ENCODE results near the gene STAT5B.
"Not testable (repeated sequence)": the region's sequence is repeated elsewhere in the genome, so short reads cannot be mapped to it uniquely, and the experiment has no call there.

GRCh38 chr17:42297775-42298174 is 21.6 kb upstream of the STAT5B start:
- TF ChIP-seq EZH2 (optimal IDR thresholded peaks at IDR 0.05; ENCODE audit: low read depth, low read length) = not testable (repeated sequence)
- TF ChIP-seq, protein P1, sequence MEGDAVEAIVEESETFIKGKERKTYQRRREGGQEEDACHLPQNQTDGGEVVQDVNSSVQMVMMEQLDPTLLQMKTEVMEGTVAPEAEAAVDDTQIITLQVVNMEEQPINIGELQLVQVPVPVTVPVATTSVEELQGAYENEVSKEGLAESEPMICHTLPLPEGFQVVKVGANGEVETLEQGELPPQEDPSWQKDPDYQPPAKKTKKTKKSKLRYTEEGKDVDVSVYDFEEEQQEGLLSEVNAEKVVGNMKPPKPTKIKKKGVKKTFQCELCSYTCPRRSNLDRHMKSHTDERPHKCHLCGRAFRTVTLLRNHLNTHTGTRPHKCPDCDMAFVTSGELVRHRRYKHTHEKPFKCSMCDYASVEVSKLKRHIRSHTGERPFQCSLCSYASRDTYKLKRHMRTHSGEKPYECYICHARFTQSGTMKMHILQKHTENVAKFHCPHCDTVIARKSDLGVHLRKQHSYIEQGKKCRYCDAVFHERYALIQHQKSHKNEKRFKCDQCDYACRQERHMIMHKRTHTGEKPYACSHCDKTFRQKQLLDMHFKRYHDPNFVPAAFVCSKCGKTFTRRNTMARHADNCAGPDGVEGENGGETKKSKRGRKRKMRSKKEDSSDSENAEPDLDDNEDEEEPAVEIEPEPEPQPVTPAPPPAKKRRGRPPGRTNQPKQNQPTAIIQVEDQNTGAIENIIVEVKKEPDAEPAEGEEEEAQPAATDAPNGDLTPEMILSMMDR (IDR thresholded peaks at IDR 0.05; ENCODE audit: low read length) = not testable (repeated sequence)

Measured in MM.1S (cell line).